SU-DHL-6 (cell line): ENCODE measurements around the gene NRL.

Experiments used
- EZH2phosphoT487 ChIP-seq: fragments of 200-600 bp; sonication (generic), shearing (Covaris generic); conservative IDR thresholded peaks from 2 replicates; pipeline ENCODE4 v1.6.1; 2018; ENCODE audit warnings: mild to moderate bottlenecking, antibody characterized with exemption, low read length, moderate library complexity, mixed read lengths
- TF ChIP-seq, protein P1 (sequence below): fragments of 200-600 bp; sonication (generic); IDR thresholded peaks from one replicate; pipeline ENCODE4 v1.5.1; 2017; ENCODE audit warnings: antibody characterized with exemption, mild to moderate bottlenecking, low read length, moderate library complexity; ENCODE audit not compliant: insufficient read depth, poor library complexity, severe bottlenecking

DNA sequence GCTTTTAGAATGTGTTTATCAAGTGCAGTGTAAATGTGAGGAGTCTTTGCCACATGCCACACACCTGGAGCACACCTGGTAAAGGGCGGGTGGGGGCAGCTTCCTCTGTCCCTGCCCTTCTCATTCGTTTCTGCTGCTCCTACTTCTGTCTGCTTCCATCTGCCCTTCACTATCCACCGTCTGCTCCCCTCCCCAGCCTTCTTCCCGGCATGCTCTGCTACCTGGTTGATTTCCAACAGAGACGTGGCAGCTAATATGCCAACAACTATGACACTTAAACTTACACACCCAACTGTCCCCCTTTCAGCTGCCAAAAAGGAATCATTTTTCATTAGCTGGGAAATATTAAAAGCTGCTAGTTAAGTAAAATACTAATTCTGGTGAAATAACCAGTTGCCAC, 72.0 kb downstream of the NRL start:
- TF ChIP-seq, protein P1, sequence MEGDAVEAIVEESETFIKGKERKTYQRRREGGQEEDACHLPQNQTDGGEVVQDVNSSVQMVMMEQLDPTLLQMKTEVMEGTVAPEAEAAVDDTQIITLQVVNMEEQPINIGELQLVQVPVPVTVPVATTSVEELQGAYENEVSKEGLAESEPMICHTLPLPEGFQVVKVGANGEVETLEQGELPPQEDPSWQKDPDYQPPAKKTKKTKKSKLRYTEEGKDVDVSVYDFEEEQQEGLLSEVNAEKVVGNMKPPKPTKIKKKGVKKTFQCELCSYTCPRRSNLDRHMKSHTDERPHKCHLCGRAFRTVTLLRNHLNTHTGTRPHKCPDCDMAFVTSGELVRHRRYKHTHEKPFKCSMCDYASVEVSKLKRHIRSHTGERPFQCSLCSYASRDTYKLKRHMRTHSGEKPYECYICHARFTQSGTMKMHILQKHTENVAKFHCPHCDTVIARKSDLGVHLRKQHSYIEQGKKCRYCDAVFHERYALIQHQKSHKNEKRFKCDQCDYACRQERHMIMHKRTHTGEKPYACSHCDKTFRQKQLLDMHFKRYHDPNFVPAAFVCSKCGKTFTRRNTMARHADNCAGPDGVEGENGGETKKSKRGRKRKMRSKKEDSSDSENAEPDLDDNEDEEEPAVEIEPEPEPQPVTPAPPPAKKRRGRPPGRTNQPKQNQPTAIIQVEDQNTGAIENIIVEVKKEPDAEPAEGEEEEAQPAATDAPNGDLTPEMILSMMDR: no peak
- TF ChIP-seq EZH2phosphoT487: no peak
